ENCODE measurements around the gene TM9SF1.

Gene TM9SF1

GRCh38 chr14:24151404-24152080 lies 43.7 kb downstream of the TM9SF1 start:
- no peak for TF ChIP-seq ARNT (IDR thresholded peaks at IDR 0.05)
- ChIA-PET POLR2A (interaction anchor here (1.3 to 2.9 kb wide), 3 partner anchors 9 to 16 kb away, joined by 6 to 13 read pairs (median 8); partner anchors contain the start of genes EMC9, IRF9 and PSME1), CTCF (interaction anchor here (3.9 kb wide), 1 partner anchor 9 kb away, joined by 24 read pairs; the partner anchor contains the start of gene IRF9)
- no peak for DNase-seq (ENCODE audit: extremely low spot score)

GRCh38 chr14:24150993-24151392 lies 44.2 kb downstream of the TM9SF1 start:
- POLR2A ChIA-PET, result interaction anchor here (1.2 to 2.9 kb wide), 4 partner anchors 10 to 57 kb away, joined by 3 to 13 read pairs (median 7); partner anchors contain the start of genes EMC9, IRF9, PCK2 and PSME1
- CTCF ChIA-PET, result interaction anchor here (3.9 kb wide), 1 partner anchor 10 kb away, joined by 24 read pairs; the partner anchor contains the start of gene IRF9
- no peak for DNase-seq (ENCODE audit: extremely low spot score)
- TF ChIP-seq ZNF384 (IDR thresholded peaks at IDR 0.05) (no peak), FOXK2 (IDR thresholded peaks at IDR 0.05) (no peak), HDGF (IDR thresholded peaks at IDR 0.05; ENCODE audit: borderline replicate concordance) (no peak), NFRKB (IDR thresholded peaks at IDR 0.05) (no peak), FOXM1 (IDR thresholded peaks at IDR 0.05; ENCODE audit: borderline replicate concordance) (no peak), SP1 (IDR thresholded peaks at IDR 0.05) (no peak), ARNT (IDR thresholded peaks at IDR 0.05) (no peak), TARDBP (IDR thresholded peaks at IDR 0.05) (no peak), ELF4 (IDR thresholded peaks at IDR 0.05) (no peak), L3MBTL2 (conservative IDR thresholded peaks at IDR 0.05) (no peak), PKNOX1 (IDR thresholded peaks at IDR 0.05) (no peak), FOXA1 (IDR thresholded peaks at IDR 0.05) (no peak), CTBP1 (IDR thresholded peaks at IDR 0.05; ENCODE audit: borderline replicate concordance) (no peak), SUZ12 (IDR thresholded peaks at IDR 0.05) (no peak), LEF1 (IDR thresholded peaks at IDR 0.05; ENCODE audit: borderline replicate concordance) (no peak), BHLHE40 (IDR thresholded peaks at IDR 0.05; ENCODE audit: borderline replicate concordance) (no peak)

- no peak for DNase-seq (ENCODE audit: extremely low spot score)
- ChIA-PET CTCF (interaction anchor here (3.9 kb wide), 1 partner anchor 10 kb away, joined by 24 read pairs; the partner anchor contains the start of gene IRF9), POLR2A (interaction anchor here (1.2 to 2.9 kb wide), 5 partner anchors 9 to 56 kb away, joined by 3 to 13 read pairs (median 6); partner anchors contain the start of genes EMC9, IRF9, PCK2 and PSME1)
- no peak for TF ChIP-seq FOXK2 (IDR thresholded peaks at IDR 0.05)
- no peak for TF ChIP-seq SUZ12 (IDR thresholded peaks at IDR 0.05)
- no peak for TF ChIP-seq FOXA1 (IDR thresholded peaks at IDR 0.05)
- TF ChIP-seq CTBP1 (IDR thresholded peaks at IDR 0.05; ENCODE audit: borderline replicate concordance), result no peak
- no peak for TF ChIP-seq BHLHE40 (IDR thresholded peaks at IDR 0.05; ENCODE audit: borderline replicate concordance)
- no peak for TF ChIP-seq ELF4 (IDR thresholded peaks at IDR 0.05)
- no peak for TF ChIP-seq FOXM1 (IDR thresholded peaks at IDR 0.05; ENCODE audit: borderline replicate concordance)
- no peak for TF ChIP-seq LEF1 (IDR thresholded peaks at IDR 0.05; ENCODE audit: borderline replicate concordance)
- no peak for TF ChIP-seq L3MBTL2 (conservative IDR thresholded peaks at IDR 0.05)
- TF ChIP-seq ZNF384 (IDR thresholded peaks at IDR 0.05), result no peak
- no peak for TF ChIP-seq PKNOX1 (IDR thresholded peaks at IDR 0.05)
- no peak for TF ChIP-seq SP1 (IDR thresholded peaks at IDR 0.05)
- no peak for TF ChIP-seq ARNT (IDR thresholded peaks at IDR 0.05)
- no peak for TF ChIP-seq HDGF (IDR thresholded peaks at IDR 0.05; ENCODE audit: borderline replicate concordance)
- no peak for TF ChIP-seq NFRKB (IDR thresholded peaks at IDR 0.05)
- no peak for TF ChIP-seq TARDBP (IDR thresholded peaks at IDR 0.05)
Observed at GRCh38 chr14:24150567-24150966, 44.7 kb downstream of the TM9SF1 start.

GRCh38 chr14:24150061-24150460 lies 45.2 kb downstream of the TM9SF1 start:
- TF ChIP-seq BHLHE40 (IDR thresholded peaks at IDR 0.05; ENCODE audit: borderline replicate concordance), result no peak
- no peak for TF ChIP-seq SUZ12 (IDR thresholded peaks at IDR 0.05)
- TF ChIP-seq SP1 (IDR thresholded peaks at IDR 0.05), result no peak
- DNase-seq (ENCODE audit: extremely low spot score), result no peak
- ChIA-PET CTCF (interaction anchor here (0.9 to 3.9 kb wide), 2 partner anchors 10 to 92 kb away, joined by 3 to 24 read pairs; partner anchors contain the start of gene IRF9), POLR2A (interaction anchor here (1.2 to 2.9 kb wide), 4 partner anchors 9 to 56 kb away, joined by 3 to 13 read pairs (median 6); partner anchors contain the start of genes EMC9, IRF9, PCK2 and PSME1)

- no peak for DNase-seq (ENCODE audit: extremely low spot score)
- ChIA-PET POLR2A (interaction anchor here (1.2 to 4.2 kb wide), 5 partner anchors 8 to 55 kb away, joined by 3 to 26 read pairs (median 8); partner anchors contain the start of genes EMC9, IRF9, PCK2 and PSME1), CTCF (interaction anchor here (0.6 to 3.9 kb wide), 3 partner anchors 11 to 204 kb away, joined by 3 to 24 read pairs (median 3); partner anchors contain the start of gene IRF9)
- TF ChIP-seq CTBP1 (IDR thresholded peaks at IDR 0.05; ENCODE audit: borderline replicate concordance) (no peak), FOXM1 (IDR thresholded peaks at IDR 0.05; ENCODE audit: borderline replicate concordance) (no peak), TARDBP (IDR thresholded peaks at IDR 0.05) (no peak), SP1 (IDR thresholded peaks at IDR 0.05) (no peak), BHLHE40 (IDR thresholded peaks at IDR 0.05; ENCODE audit: borderline replicate concordance) (no peak), ZNF384 (IDR thresholded peaks at IDR 0.05) (no peak), ARNT (IDR thresholded peaks at IDR 0.05) (no peak), SUZ12 (IDR thresholded peaks at IDR 0.05) (no peak), ELF4 (IDR thresholded peaks at IDR 0.05) (no peak), PKNOX1 (IDR thresholded peaks at IDR 0.05) (no peak), FOXA1 (IDR thresholded peaks at IDR 0.05) (no peak)
Observed at GRCh38 chr14:24149302-24149969, 45.8 kb downstream of the TM9SF1 start.
